Osteocyte (in vitro differentiated cells): Measurements from ENCODE around the gene KCTD13. TPM values are rescaled to one million over a fixed set of nuclear protein-coding genes. Genes with fewer than 3 reads are reported as not detected.

Source experiments
- DNase-seq: peaks from one replicate; pipeline ENCODE4 v3.0.0; 2021; ENCODE audit warnings: mixed read lengths; ENCODE audit not compliant: unreplicated experiment; ENCODE audit errors: extremely low spot score
- H3K27ac Mint-ChIP-seq: one replicate; pipeline ENCODE4 v1.8.0; 2021; ENCODE audit warnings: mild to moderate bottlenecking, mixed read lengths; ENCODE audit not compliant: unreplicated experiment
- H3K27me3 Mint-ChIP-seq: one replicate; pipeline ENCODE4 v1.8.0; 2021; ENCODE audit warnings: mixed read lengths; ENCODE audit not compliant: unreplicated experiment
- H3K36me3 Mint-ChIP-seq: one replicate; pipeline ENCODE4 v1.8.0; 2021; ENCODE audit warnings: mixed read lengths; ENCODE audit not compliant: unreplicated experiment
- H3K4me1 Mint-ChIP-seq: one replicate; pipeline ENCODE4 v1.8.0; 2021; ENCODE audit warnings: mixed read lengths; ENCODE audit not compliant: unreplicated experiment
- H3K4me3 Mint-ChIP-seq: one replicate; pipeline ENCODE4 v1.8.0; 2021; ENCODE audit warnings: mild to moderate bottlenecking, moderate library complexity, mixed read lengths; ENCODE audit not compliant: unreplicated experiment
- H3K9me3 Mint-ChIP-seq: one replicate; pipeline ENCODE4 v1.8.0; 2021; ENCODE audit warnings: mixed read lengths; ENCODE audit not compliant: unreplicated experiment
- CTCF ChIP-seq: fragments of 200-600 bp; sonication (generic); IDR thresholded peaks from 2 replicates; pipeline ENCODE4 v1.5.0; 2021; ENCODE audit warnings: antibody characterized with exemption, mild to moderate bottlenecking, moderate library complexity
- total RNA-seq: library from RNA; stranded (reverse); gene quantifications from 2 replicates; pipeline ENCODE4 v1.2.1, GENCODE V29; 2021

KCTD13 gene
- total RNA-seq, 1 donor from 2014 or later, result 22.3 TPM

GRCh38 chr16:29898135-29898803, 27.8 kb downstream of the KCTD13 start:
- H3K4me1 Mint-ChIP-seq, result peaks cover 17% of the 10 kb centered on the region
- H3K27me3 Mint-ChIP-seq, result peaks cover 19% of the 10 kb centered on the region
- TF ChIP-seq CTCF, result no peak
- H3K9me3 Mint-ChIP-seq, result no peaks in the 10 kb centered on the region
- H3K27ac Mint-ChIP-seq, result no peak overlapping the region
- no peaks in the 10 kb centered on the region for H3K36me3 Mint-ChIP-seq
- peak overlapping the region; percentile 73 for H3K4me3 Mint-ChIP-seq
- no peak for DNase-seq

- no peak for DNase-seq
- H3K27me3 Mint-ChIP-seq, result peaks cover 19% of the 10 kb centered on the region
- H3K36me3 Mint-ChIP-seq, result no peaks in the 10 kb centered on the region
- TF ChIP-seq CTCF, result no peak
- H3K27ac Mint-ChIP-seq, result no peak overlapping the region
- H3K9me3 Mint-ChIP-seq, result no peaks in the 10 kb centered on the region
- H3K4me1 Mint-ChIP-seq, result peaks cover 17% of the 10 kb centered on the region
- H3K4me3 Mint-ChIP-seq, result no peak overlapping the region
Observed at GRCh38 chr16:29897333-29897732, 28.7 kb downstream of the KCTD13 start.

GRCh38 chr16:29896841-29897240, 29.2 kb downstream of the KCTD13 start:
- no peak overlapping the region for H3K4me3 Mint-ChIP-seq
- no peaks in the 10 kb centered on the region for H3K9me3 Mint-ChIP-seq
- no peak for DNase-seq
- no peaks in the 10 kb centered on the region for H3K36me3 Mint-ChIP-seq
- H3K27ac Mint-ChIP-seq, result no peak overlapping the region
- no peak for TF ChIP-seq CTCF
- H3K27me3 Mint-ChIP-seq, result peaks cover 19% of the 10 kb centered on the region
- peaks cover 17% of the 10 kb centered on the region for H3K4me1 Mint-ChIP-seq

- no peak overlapping the region for H3K27ac Mint-ChIP-seq
- no peak overlapping the region for H3K4me3 Mint-ChIP-seq
- H3K4me1 Mint-ChIP-seq, result peaks cover 7% of the 10 kb centered on the region
- no peak for DNase-seq
- no peak for TF ChIP-seq CTCF
- no peaks in the 10 kb centered on the region for H3K36me3 Mint-ChIP-seq
- H3K9me3 Mint-ChIP-seq, result no peaks in the 10 kb centered on the region
- peaks cover 19% of the 10 kb centered on the region for H3K27me3 Mint-ChIP-seq
Observed at GRCh38 chr16:29894352-29894751, 31.7 kb downstream of the KCTD13 start.

GRCh38 chr16:29893553-29893952, 32.5 kb downstream of the KCTD13 start:
- Mint-ChIP-seq H3K4me1 (peaks cover 2% of the 10 kb centered on the region), H3K27me3 (peaks cover 13% of the 10 kb centered on the region), H3K36me3 (no peaks in the 10 kb centered on the region), H3K27ac (no peak overlapping the region), H3K4me3 (no peak overlapping the region), H3K9me3 (no peaks in the 10 kb centered on the region)
- no peak for DNase-seq
- TF ChIP-seq CTCF, result no peak
